Omental fat pad (tissue), 4 donors: ENCODE measurements around the gene TAS1R1. TPM values are rescaled to one million over a fixed set of nuclear protein-coding genes. Genes with fewer than 3 reads are reported as not detected.

ENCODE experiments used
- ATAC-seq: fragments of 150-250 bp; one replicate; pipeline ENCODE4 v1.9.1; 2016; ENCODE audit warnings: mild to moderate bottlenecking, moderate library complexity; ENCODE audit not compliant: low FRiP score
- DNase-seq: peaks from one replicate; pipeline ENCODE4 v3.0.0-alpha.2; 2019; ENCODE audit warnings: low spot score
- CTCF ChIP-seq, 3 donors: fragments of 450-650 bp; IDR thresholded peaks; one replicate each; pipeline ENCODE4 v1.5.1; 2016 to 2017; ENCODE audit warnings: antibody characterized with exemption in 3 of 3, mild to moderate bottlenecking in 3 of 3, moderate library complexity in 2 of 3
- total RNA-seq, 4 donors: library from RNA; depleted of rRNA; stranded (reverse); fragments of >200 nt; gene quantifications; one replicate each; pipeline ENCODE4 v1.1.0, GENCODE V29; 2016

TAS1R1 gene
- total RNA-seq, 4 donors from 2014 or later, result 0.19 TPM; not detected in 3

GRCh38 chr1:6534248-6534822 lies 20.8 kb upstream of the TAS1R1 start:
- DNase-seq (no peak), ATAC-seq (no peak)
- TF ChIP-seq CTCF (IDR thresholded peaks at IDR 0.05), result no peak

GRCh38 chr1:6535214-6535613 lies 19.9 kb upstream of the TAS1R1 start:
- DNase-seq (no peak), ATAC-seq (no peak)
- TF ChIP-seq CTCF (IDR thresholded peaks at IDR 0.05), result no peak

- no peak for ATAC-seq
- no peak for TF ChIP-seq CTCF (IDR thresholded peaks at IDR 0.05)
These were observed 18.8 kb upstream of the TAS1R1 start for GRCh38 chr1:6536291-6536690.

GRCh38 chr1:6538956-6539355 lies 16.2 kb upstream of the TAS1R1 start:
- DNase-seq (no peak), ATAC-seq (no peak)
- TF ChIP-seq CTCF (IDR thresholded peaks at IDR 0.05), result no peak

More at GRCh38 chr1:6536291-6536690, 18.8 kb upstream of the TAS1R1 start:
- DNase-seq, result no peak

- no peak for TF ChIP-seq CTCF (IDR thresholded peaks at IDR 0.05)
- DNase-seq (no peak), ATAC-seq (no peak)
These were observed 10.3 kb upstream of the TAS1R1 start for GRCh38 chr1:6544831-6545230.

- ATAC-seq (no peak), DNase-seq (no peak)
- TF ChIP-seq CTCF (IDR thresholded peaks at IDR 0.05), result no peak
These were observed 9.6 kb upstream of the TAS1R1 start for GRCh38 chr1:6545276-6546112.

- DNase-seq (no peak), ATAC-seq (no peak)
- TF ChIP-seq CTCF (IDR thresholded peaks at IDR 0.05), result no peak
These were observed 8.8 kb upstream of the TAS1R1 start for GRCh38 chr1:6546326-6546725.
